Testis (tissue), 2 donors: ENCODE measurements around the gene TMCO5A.

ENCODE experiments used
- POLR2A ChIP-seq: fragments of 450-650 bp; IDR thresholded peaks from one replicate; pipeline ENCODE4 v1.6.1; 2017; ENCODE audit warnings: antibody characterized with exemption, mild to moderate bottlenecking, moderate library complexity
- TF ChIP-seq, protein P1 (sequence below), 3 experiments: fragments of 450-650 bp in 2 of 3; fragments of 200-600 bp in 1 of 3; sonication (generic) in 1 of 3; IDR thresholded peaks; one replicate each; pipeline ENCODE4 v1.5.1; 2016 to 2019; ENCODE audit warnings: antibody characterized with exemption in 3 of 3, mild to moderate bottlenecking in 2 of 3, moderate library complexity in 1 of 3

DNA sequence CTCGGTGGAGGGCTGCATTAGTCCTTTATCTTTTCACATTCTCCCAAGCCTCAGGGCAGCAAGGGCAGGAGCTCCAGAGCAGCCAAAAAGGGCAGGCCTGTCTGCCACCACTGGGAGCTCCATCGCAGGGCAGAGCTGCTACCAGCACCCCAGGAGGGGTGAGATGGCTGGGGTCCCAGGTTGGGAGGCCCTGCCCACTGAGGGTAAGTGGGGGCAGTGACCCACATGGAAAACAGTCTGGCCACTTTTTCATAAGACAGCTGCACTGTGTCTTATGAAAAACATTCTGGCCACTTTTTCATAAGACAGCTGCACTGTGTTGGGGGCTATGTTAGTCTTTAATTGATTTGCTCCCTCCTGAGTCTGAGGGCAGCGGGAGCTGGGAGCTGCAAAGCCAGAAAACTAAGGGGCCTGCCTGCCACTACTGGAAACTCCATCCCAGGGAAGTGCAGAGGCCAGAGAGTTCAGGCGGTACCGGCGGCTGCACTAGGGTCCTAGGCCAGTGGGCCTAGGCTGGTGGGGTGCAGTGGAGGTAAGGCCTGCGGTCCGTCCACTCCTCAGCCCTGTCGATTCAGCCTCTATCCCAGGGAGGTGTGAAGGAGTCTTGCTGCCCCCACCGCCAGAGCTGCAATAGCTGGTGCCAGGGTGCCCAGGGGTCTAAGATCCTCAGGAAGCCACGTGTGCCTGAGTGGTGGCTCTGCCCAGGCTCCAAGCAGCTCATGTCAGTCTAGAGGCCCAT, 45.4 kb downstream of the TMCO5A start:
- TF ChIP-seq, protein P1, sequence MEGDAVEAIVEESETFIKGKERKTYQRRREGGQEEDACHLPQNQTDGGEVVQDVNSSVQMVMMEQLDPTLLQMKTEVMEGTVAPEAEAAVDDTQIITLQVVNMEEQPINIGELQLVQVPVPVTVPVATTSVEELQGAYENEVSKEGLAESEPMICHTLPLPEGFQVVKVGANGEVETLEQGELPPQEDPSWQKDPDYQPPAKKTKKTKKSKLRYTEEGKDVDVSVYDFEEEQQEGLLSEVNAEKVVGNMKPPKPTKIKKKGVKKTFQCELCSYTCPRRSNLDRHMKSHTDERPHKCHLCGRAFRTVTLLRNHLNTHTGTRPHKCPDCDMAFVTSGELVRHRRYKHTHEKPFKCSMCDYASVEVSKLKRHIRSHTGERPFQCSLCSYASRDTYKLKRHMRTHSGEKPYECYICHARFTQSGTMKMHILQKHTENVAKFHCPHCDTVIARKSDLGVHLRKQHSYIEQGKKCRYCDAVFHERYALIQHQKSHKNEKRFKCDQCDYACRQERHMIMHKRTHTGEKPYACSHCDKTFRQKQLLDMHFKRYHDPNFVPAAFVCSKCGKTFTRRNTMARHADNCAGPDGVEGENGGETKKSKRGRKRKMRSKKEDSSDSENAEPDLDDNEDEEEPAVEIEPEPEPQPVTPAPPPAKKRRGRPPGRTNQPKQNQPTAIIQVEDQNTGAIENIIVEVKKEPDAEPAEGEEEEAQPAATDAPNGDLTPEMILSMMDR (IDR thresholded peaks at IDR 0.05), result no peak
- TF ChIP-seq POLR2A, result no peak
